Nephron progenitor cell (in vitro differentiated cells): ENCODE measurements around the gene STK17A.
"Not testable (repeated sequence)": the region's sequence is repeated elsewhere in the genome, so short reads cannot be mapped to it uniquely, and the experiment has no call there.

Experiments
- DNase-seq: peaks from one replicate; pipeline ENCODE4 v3.0.0; 2021
- H3K27ac Mint-ChIP-seq: 2 replicates; pipeline ENCODE4 v1.8.0; 2021; ENCODE audit warnings: mild to moderate bottlenecking, moderate library complexity, mixed read lengths
- H3K27me3 Mint-ChIP-seq: 2 replicates; pipeline ENCODE4 v1.8.0; 2021; ENCODE audit warnings: mild to moderate bottlenecking, low read depth, mixed read lengths; ENCODE audit not compliant: poor library complexity
- H3K36me3 Mint-ChIP-seq: 2 replicates; pipeline ENCODE4 v1.8.0; 2021; ENCODE audit warnings: low read depth, mixed read lengths
- H3K4me1 Mint-ChIP-seq: 2 replicates; pipeline ENCODE4 v1.8.0; 2021; ENCODE audit warnings: mixed read lengths
- H3K4me3 Mint-ChIP-seq: 2 replicates; pipeline ENCODE4 v1.8.0; 2021; ENCODE audit warnings: mild to moderate bottlenecking, moderate library complexity, mixed read lengths
- H3K9me3 Mint-ChIP-seq: 2 replicates; pipeline ENCODE4 v1.8.0; 2021; ENCODE audit warnings: mild to moderate bottlenecking, moderate library complexity, mixed read lengths
- TF ChIP-seq, protein P1 (sequence below): fragments of 200-600 bp; sonication (generic); IDR thresholded peaks from 2 replicates; pipeline ENCODE4 v1.5.0; 2021; ENCODE audit warnings: antibody characterized with exemption

The STK17A gene

DNA sequence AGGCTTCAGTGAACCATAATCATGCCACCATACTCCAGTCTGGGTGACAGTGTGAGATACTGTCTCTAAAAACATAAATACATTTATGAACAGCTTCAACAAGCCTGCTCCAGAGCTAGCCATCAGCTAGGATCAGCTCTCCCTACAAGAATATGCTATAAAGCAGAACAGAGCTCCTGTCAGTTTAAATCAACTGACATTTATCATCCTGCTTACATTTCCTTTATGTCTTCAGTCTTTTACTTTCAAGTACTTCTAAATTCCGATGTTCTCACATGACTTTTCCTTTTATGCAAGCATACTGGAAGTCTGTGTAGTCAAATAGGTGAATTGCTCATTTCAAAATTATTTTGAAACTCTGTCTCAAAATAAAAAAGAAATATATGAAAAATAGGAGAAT lies 81.8 kb downstream of the STK17A start:
- TF ChIP-seq, protein P1, sequence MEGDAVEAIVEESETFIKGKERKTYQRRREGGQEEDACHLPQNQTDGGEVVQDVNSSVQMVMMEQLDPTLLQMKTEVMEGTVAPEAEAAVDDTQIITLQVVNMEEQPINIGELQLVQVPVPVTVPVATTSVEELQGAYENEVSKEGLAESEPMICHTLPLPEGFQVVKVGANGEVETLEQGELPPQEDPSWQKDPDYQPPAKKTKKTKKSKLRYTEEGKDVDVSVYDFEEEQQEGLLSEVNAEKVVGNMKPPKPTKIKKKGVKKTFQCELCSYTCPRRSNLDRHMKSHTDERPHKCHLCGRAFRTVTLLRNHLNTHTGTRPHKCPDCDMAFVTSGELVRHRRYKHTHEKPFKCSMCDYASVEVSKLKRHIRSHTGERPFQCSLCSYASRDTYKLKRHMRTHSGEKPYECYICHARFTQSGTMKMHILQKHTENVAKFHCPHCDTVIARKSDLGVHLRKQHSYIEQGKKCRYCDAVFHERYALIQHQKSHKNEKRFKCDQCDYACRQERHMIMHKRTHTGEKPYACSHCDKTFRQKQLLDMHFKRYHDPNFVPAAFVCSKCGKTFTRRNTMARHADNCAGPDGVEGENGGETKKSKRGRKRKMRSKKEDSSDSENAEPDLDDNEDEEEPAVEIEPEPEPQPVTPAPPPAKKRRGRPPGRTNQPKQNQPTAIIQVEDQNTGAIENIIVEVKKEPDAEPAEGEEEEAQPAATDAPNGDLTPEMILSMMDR = no peak
- Mint-ChIP-seq H3K4me3 (no peak overlapping the region), H3K36me3 (peaks cover 86% of the 10 kb centered on the region), H3K27ac (no peak overlapping the region), H3K4me1 (no peaks in the 10 kb centered on the region), H3K9me3 (peaks cover 65% of the 10 kb centered on the region), H3K27me3 (no peaks in the 10 kb centered on the region)
- DNase-seq = no peak

DNA sequence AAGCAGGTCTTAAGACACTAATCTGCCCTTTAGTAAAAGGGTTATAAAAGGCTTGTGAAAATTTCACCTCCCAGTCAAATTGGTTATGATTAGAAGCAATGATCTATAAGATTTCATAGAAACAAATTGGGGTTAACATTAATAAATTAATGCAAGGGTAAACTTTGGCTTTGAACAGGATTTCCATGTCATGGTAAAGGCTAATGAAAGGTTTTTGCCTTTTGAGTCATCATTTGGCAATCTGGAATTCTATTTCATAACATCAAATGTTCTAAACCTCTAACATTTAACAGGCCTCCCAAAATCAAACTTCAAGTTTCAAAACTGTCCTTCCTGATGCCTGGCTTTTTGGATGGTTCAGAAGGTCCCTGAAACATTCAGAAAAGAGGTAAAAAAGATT lies 84.0 kb downstream of the STK17A start:
- Mint-ChIP-seq H3K36me3 (peaks cover 99% of the 10 kb centered on the region), H3K4me3 (no peak overlapping the region), H3K27me3 (no peaks in the 10 kb centered on the region), H3K27ac (no peak overlapping the region), H3K4me1 (no peaks in the 10 kb centered on the region), H3K9me3 (peaks cover 86% of the 10 kb centered on the region)
- no peak for DNase-seq
- TF ChIP-seq, protein P1 = no peak

DNA sequence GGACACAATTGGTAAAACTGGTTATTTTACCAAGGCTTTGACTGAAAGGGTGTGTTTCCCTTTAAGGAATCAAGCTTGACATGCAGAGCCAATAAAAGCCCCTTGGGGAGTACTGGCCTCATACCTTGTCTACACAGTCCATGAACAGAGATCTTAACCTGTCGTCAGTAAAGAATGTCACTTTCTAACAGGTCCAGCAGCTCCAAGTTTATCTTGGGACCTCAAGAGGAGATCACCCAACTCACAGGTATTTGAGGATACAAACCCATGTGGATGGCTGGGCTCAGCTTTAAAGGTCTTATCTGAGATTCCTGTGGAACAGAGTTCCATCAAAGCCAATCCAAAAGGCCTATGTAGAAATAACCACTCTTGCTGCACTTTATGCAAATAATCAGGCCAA lies 85.1 kb downstream of the STK17A start:
- H3K4me3 Mint-ChIP-seq = no peak overlapping the region
- no peaks in the 10 kb centered on the region for H3K27me3 Mint-ChIP-seq
- no peak overlapping the region for H3K27ac Mint-ChIP-seq
- peaks cover 99% of the 10 kb centered on the region for H3K36me3 Mint-ChIP-seq
- TF ChIP-seq, protein P1 = no peak
- no peaks in the 10 kb centered on the region for H3K4me1 Mint-ChIP-seq
- no peak for DNase-seq
- peaks cover 89% of the 10 kb centered on the region for H3K9me3 Mint-ChIP-seq

DNA sequence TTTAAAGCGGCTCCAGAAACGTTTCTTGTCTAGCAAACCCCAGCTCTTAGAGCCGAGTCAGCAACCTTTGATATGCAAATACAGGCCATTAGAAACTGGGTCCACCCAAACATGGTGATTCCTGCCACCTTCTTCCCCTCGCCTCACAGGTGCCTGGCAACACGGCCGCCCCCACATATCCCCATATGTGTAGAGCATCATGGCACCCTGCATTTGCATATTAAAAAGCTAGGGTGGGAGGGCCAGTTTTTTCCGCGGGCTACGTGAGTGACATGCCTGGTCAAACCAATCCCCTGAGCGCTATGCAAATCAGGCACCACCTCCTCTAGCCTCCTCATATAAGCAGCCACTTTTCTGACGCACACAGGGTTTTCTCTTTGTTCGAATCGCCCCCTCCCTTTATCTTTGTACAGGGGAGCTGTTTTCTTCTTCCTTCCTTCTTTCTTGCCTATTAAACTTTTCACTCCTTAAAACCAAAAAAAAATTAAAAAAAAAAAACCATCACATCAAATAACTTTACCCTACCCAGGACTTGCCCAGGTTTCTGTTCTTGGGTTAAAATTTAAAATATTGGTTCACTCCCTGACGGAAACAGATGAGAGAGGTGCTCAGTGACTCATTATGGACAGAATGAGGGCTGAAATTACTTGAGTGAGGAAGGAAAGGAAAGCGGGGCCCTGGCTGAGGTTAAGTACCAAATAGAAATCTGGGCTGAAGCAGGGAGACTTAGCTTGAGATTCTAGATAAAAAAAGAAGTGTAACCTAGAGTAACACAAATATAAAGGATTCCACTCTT lies 86.6 kb downstream of the STK17A start:
- Mint-ChIP-seq H3K9me3 (peaks cover 96% of the 10 kb centered on the region), H3K4me1 (no peaks in the 10 kb centered on the region), H3K36me3 (peaks cover 99% of the 10 kb centered on the region), H3K27ac (no peak overlapping the region), H3K4me3 (no peak overlapping the region), H3K27me3 (no peaks in the 10 kb centered on the region)
- TF ChIP-seq, protein P1 = no peak
- no peak for DNase-seq

DNA sequence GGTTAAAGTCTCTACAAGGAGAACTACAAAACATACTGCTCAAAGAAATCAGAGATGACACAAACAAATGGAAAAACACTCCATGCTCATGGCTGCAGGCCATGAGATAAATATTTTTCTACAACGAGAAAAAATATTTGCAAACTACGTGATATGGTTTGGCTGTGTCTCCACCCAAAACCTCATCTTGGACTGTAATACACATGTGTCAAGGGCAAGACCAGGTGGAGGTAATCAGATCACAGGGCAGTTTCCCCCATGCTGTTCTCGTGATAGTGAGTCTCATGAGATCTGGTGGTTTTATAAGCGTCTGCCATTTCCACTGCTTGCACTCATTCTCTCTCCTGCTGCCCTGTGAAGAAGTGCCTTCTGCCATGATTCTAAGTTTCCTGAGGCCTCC lies 88.6 kb downstream of the STK17A start:
- TF ChIP-seq, protein P1 = no peak
- H3K27me3 Mint-ChIP-seq = no peaks in the 10 kb centered on the region
- no peak for DNase-seq
- no peak overlapping the region for H3K4me3 Mint-ChIP-seq
- peaks cover 94% of the 10 kb centered on the region for H3K36me3 Mint-ChIP-seq
- peaks cover 95% of the 10 kb centered on the region for H3K9me3 Mint-ChIP-seq
- no peaks in the 10 kb centered on the region for H3K4me1 Mint-ChIP-seq
- H3K27ac Mint-ChIP-seq = no peak overlapping the region

DNA sequence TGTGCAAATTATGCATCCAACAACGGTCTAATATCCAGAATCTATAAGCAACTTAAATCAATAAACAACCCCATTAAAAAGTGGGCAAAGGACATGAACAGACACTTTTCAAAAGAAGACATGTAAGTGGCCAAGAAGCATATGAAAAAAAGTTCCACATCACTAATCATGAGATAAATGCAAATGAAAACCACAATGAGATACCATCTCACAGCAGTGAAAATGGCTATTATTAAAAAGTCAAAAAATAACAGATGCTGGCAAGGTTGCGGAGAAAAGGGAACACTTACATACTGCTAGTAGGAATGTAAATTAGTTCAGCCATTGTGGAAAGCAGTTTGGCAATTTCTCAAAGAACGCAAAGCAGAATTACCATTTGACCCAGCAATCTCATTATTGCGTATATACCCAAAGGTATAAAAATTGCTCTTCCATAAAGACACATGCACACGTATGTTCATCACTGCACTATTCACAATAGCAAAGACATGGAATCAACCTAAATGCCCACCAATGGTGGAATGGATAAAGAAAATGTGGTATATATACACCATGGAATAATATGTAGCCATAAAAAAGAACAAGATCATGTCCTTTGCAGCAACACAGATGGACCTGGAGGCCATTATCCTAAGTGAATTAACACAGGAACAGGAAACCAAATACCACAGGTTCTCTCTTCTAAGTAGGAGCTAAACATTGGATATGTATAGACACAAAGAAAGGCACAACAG lies 90.5 kb downstream of the STK17A start:
- Mint-ChIP-seq H3K9me3 (peaks cover 88% of the 10 kb centered on the region), H3K36me3 (peaks cover 88% of the 10 kb centered on the region)
- H3K4me3 Mint-ChIP-seq, DNase-seq, H3K27ac Mint-ChIP-seq, H3K27me3 Mint-ChIP-seq, H3K4me1 Mint-ChIP-seq: not testable (repeated sequence)
